ENCODE results near the gene NCKAP5L. TPM values are rescaled to one million over a fixed set of nuclear protein-coding genes. Genes with fewer than 3 reads are reported as not detected.
A peak's percentile ranks its signal among the peaks of the same experiment; 100 is the strongest.

Gene NCKAP5L
- total RNA-seq, 1 donor from 2014 or later = 9.9 TPM

GRCh38 chr12:49825360-49825970, 2.7 kb downstream of the NCKAP5L start:
- DNase-seq (ENCODE audit: low spot score) = peak; percentile 80

- peak; percentile 57 for DNase-seq (ENCODE audit: low spot score)
Observed at GRCh38 chr12:49824895-49825294, 3.3 kb downstream of the NCKAP5L start.

DNA sequence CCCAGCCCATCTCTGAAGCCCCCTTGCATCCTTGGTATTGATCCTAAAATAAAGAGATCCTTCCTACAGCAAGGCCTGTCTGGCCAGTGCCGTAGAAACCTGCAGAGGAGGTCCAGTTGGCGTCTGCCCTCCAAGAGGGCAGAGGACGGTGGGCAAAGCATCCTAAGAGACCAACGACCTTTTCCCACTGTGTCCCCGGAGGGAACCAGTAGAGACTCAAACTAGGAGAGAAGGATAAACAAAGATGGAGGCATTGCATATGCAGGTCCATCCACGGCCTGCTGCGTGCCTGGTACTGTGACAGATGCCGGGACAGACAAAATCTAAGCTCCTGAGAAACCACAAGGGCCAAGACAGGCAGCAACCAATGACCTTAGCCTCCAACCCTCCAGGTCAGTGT, 3.8 kb downstream of the NCKAP5L start:
- DNase-seq (ENCODE audit: low spot score) = no peak

DNA sequence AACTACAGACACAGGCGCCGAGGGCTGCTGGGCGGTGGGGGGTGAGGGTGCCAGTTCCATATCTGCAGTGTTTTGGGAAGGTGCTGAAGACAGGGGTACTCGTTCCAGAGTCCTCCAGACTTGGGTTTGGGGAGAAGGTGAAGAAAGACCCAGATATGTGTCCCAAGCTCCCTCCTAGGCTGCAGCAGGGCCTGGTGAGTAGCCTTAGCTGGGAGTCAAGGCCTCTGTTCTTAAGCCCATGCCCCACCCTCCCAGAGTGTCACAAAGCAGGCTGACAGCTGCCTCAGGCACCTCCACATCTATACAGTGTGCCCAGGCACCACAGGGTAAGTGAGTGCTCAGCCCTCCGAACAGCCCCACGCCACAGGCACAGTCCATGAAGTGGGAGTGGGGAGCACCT, 4.3 kb downstream of the NCKAP5L start:
- no peak for DNase-seq (ENCODE audit: low spot score)

DNA sequence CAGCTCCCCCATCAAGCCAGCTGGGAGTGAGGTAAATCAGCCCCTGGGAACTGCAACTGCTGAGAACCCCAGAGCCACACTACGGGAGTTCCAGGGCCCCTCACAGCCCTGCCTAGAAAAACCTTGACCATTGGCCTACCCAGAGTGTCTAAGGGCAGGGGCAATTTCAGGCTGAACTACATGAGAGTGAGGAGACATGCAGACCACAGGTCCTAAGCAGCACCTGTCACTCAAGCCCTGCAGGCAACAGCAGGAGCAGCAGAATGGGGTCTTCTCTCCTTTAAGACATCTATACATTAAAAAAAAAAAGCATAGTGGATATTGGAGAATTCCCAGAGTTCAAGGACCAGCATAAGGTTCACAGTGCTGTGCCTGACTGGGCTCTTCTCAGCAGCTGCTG, 4.9 kb downstream of the NCKAP5L start:
- DNase-seq (ENCODE audit: low spot score) = no peak

DNA sequence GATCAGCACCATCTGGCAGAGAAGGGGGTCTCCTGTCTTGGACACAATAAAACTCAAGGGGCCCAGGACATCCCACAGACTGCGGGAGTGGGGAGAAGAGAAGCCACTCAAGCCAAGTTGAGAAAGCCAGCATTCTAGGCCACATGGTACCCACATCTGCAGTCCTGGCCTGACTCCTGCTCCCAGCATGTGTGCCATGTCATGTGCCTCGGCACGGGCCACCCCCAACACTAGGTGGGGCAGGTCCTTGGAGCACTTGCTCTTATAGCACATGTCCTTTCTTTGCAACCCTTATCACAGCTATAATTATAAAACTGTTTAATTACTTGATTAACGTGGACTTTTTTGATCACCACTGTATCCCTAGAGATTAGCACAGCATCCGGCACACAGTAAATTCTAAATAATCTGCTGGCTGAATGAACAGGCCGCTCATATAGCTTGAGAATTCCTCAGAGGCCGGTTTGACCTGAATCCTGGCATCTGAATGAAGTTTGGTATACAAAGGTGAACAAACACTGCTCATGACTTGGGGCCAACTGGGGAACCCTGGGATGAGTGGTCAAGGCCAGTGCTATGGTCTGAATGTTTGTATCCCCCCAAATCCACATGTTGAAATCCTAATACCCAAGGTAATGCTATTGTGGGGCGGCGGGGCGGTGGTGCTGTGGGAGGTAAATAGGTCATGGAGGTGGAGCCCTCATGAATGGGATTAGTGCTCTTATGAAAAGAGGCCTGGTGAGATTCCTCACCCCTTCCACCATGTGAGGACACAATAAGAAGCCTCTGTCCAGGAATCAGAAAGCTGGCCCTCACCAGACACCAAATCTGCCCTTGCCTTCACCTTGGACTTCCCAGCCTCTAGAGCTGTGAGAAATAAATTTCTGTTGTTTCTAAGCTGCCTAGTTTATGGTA, 6.6 kb downstream of the NCKAP5L start:
- DNase-seq (ENCODE audit: low spot score) = no peak

DNA sequence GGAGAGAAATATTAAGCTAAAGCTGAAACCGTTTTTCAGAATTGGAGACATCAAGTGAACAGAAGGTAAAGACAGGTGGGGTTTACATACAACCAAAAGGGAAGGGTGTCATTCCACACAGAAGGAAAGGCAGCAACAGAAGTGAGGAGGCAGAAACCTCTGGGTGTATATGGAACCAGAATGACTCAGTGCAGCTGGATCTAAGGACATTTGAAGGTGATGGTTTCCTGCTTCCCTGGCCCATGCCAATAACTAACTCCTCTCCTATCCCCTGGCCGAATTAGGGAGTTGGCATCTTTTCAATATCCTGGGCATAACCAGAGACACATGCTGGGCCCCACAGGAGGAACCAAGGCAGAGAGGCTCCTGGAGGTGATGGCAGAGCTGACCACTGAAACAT, 8.4 kb downstream of the NCKAP5L start:
- DNase-seq (ENCODE audit: low spot score) = no peak

DNA sequence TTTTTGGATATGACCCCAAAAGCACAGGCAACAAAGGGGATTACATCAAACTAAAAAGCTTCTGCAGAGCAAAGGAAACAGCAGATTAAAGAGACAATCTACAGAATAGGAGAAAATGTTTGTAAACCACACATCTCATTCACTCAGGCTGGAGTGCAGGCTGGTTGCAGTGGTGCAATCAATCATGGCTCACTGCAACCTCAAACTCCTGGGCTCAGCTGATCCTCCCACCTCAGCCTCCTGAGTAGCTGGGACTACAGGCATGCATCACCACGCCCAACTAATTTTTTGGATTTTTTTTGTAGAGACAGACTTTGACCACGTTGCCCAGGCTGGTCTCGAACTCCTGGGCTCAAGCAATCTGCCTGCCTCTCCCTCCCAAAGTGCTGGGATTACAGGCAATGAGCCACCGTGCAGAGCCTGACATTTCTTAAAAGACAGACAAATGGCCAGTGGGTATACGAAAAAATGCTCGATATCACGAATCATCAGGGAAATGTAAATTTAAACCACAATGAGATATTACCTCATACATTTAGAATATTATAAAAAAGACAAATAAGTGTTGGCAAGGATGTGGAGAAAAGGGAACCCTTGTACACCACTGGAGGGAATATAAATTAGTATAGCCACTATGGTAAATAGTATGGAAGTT, 9.8 kb downstream of the NCKAP5L start:
- DNase-seq (ENCODE audit: low spot score) = no peak

DNA sequence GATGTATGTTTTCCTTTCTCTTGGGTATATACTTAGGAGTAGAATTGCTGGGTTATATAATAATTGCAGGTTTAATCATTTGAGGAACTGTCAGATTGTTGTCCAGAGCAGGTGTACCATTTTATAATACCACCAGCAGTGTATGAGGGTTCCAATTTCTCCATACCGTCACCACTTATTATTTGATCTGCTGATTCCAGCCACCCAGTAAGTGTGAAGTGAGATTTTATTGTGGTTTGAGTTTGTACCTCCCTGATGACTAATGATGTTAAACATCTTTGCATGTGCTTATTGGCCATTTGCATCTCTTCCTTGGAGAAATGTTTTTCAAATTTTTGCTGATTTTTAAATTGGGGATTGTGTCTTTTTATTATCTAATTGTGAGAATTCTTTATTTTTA, 15.1 kb downstream of the NCKAP5L start:
- DNase-seq (ENCODE audit: low spot score) = no peak

DNA sequence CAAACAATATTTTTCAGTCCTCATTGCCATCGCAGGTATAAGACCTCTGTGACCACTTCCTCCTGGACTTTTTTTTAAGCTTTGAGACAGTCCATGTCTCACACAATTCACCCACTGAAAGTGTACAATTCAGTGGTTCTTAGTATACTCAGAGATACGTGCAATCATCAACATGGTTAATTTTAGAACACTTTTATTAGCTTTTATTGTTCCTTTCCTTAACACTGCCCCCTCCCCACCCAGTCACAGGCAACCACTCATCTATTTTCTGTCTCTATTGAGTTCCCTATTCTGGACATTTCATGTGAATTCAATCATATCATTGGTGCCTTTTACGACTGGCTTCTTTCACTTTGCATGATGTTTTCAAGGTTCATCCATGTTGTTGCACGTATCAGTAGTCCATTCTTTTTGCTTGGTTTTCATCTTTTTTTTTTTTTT, 16.2 kb downstream of the NCKAP5L start:
- no peak for DNase-seq (ENCODE audit: low spot score)

DNA sequence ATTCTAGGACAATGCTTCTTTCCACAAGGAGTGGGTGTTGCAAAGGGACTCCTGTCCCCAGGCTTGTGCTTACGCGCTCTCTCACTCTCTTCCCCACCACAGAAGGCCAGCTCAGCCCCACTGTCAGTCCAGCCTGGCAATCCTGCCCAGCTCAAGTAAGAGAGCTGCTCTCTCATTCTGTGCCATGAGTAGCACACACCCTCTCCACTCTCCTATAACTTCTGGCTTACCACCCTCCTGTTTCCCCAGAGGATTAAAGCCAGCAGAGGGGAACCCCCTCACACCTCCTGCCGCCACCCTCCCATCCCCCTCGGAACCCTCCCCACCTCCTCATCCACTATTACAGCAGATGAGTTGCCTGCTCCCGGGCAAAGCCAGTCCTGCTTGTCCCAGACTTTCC, 17.1 kb downstream of the NCKAP5L start:
- DNase-seq (ENCODE audit: low spot score) = no peak

DNA sequence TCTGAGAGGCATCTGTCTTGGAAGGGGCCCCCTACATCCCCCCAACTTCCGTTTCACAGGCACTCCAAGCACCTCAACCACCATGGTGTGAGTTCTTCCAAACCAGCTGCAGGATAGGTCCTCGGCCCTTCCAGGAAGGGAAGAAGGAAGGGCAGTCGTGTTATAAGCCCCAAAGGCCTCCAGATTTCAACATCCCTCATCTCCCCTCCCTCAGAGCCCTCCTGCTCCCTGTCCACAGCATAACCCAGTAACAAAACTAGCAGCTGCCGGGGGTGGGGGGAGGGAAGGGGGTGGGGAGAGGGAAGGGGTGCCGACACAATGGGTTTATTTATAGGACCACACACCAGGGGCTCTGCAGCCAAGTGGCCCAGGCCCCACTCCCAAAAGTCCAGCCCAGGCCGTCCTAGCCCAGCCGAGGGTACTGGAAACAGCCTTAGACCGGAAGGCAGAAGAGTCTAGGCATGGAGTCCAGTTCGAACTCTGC, 18.3 kb downstream of the NCKAP5L start:
- no peak for DNase-seq (ENCODE audit: low spot score)

DNA sequence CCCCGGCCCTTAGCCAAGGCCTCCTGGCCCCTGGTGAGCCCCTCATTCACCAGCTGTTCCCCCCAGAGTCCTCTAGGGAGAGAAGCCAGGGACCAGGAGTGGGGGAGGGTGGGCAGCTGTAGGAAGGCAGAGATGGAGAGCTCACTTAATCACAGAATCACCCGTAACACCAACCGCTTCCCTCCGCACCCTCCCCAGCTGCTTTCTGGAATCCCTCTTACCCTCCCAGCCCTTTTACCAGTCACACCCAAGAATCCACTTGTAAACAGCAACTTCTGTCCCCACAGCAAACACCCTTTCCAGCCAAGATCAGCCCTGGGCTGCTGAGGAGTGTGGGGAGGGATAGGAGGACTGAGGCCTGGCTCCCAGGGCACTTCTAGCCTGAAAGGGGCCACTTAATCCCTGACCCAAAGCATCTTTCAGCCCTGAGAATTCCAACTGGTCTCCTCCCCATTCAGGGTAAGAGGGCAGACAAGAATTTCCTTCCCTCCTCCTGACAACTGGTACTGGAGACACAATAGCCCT, 18.8 kb downstream of the NCKAP5L start:
- peak; percentile 81 for DNase-seq (ENCODE audit: low spot score)

DNA sequence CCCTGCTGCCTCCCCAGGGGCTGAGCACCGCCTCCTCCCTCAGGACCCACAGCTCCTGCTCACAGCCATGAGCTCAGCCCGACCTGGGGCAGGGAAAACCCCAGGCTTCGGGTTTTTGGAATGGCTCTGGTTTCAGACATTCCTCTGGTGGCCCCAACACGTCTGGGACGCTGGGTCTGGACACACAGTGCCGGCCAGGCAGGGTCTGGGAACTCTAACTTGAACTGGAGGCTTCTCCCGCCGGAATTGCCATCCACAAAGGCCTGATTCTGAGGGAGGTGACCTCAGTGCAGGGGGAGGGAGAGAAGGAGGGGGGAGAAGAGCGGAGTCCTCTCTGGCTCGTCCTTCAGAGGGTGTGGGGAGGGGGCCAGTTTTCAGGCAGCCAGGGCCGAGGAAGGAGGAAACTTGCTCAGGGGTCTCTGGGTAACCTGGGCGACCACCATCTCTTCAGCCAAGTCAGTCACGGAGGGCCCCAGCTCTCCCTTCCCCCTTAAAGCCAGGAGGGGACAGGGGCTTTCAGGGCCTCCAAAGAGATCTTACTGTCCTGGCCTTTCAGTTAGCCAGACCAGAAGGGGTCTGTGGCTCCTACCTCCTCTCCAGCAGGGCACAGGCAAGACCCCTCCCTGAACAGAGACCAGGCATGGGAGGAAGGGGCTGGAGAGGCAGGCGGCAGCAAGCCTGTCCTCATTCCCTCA, 19.4 kb downstream of the NCKAP5L start:
- peak; percentile 69 for DNase-seq (ENCODE audit: low spot score)

DNA sequence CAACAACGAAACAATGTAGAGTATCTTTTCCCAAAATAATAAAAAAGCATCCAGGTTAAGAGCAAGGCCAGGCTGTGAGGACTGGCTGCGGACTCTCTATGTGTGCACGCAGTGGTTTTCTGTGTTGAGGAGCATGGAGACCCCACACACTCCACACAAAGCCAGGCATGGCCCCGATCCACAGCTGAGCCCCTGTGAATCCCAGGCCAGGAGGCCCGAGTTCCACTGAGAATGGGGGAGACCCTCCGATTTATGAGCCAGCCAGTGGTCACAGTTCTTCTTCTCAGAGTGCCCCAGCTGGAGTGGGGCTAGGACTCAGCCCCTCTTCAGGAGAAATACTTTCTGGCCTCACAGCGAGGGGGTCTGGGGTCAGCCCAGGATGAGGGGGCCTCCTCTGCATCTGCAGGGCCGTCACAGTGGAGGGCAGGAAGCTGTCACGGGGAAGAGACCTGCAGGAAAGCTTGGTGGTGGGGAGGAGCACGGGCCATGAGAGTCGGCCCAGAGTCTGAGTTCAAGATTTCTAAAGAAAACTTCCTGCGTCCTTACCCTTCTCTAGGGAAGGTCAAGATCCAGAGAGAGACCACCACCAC, 20.1 kb downstream of the NCKAP5L start:
- DNase-seq (ENCODE audit: low spot score) = no peak

DNA sequence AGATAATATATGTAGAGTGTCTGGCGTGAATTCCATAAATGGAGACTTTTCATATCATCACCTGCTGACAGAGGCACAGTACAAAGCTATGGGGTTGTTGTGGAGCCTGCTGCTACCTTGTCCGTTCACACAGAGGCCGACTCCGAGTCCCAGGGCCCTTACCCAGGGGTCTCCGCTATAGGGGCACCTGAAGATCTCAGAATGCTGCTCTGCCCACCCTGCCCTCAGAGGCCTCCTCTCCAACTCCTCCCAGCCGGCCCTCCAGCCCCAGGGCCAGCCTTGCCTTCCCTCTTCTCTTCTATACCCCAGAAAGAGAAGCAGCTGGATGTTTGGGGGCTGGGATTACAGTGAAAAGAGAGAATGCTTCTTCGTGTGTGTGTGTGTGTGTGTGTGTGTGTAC, 21.3 kb downstream of the NCKAP5L start:
- DNase-seq (ENCODE audit: low spot score) = no peak

DNA sequence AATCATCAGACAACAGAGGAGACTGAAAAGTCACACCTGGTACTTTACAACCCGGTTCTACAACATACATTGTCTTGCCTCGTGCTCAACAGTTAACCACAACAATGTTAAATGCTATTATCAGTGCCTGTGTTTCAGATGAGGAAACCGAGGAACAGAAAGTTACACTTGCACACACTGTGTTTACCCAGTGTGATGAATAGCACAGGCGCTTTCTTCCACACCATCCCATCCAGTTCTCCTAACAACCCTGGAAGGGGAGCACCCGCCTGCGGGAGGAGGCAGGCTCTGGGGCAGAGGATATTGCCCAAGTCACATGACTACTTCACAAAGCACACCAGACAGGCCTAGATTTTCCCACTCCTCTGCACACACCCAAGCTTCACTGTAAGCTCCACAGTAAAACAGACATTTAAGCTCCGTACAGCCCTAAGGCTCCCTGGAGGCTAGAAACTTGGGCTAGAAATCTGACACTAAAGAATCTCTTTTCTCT, 21.8 kb downstream of the NCKAP5L start:
- DNase-seq (ENCODE audit: low spot score) = peak; percentile 42

DNA sequence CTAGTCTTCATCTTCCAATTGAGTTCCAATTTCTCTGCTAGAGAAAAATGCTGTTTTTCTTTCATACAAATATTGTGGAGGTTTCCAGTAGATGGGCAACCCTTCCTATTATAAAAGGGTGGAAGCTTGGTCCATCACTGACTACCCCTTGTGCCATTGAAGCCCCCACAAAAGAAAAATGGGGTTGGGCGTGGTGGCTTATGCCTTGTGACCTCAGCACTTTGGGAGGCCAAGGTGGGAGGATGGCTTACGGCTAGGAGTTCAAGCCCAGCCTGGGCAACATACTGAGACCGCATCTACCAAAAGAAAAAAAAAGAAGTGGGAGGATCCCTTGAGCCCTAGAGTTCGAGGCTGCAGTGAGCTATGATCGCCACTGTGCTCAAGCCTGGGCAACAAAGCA, 22.8 kb downstream of the NCKAP5L start:
- no peak for DNase-seq (ENCODE audit: low spot score)

- no peak for DNase-seq (ENCODE audit: low spot score)
Observed at GRCh38 chr12:49804821-49805220, 23.4 kb downstream of the NCKAP5L start.

GRCh38 chr12:49803693-49804450, 24.3 kb downstream of the NCKAP5L start:
- no peak for DNase-seq (ENCODE audit: low spot score)
